ENCODE data around the gene POU2F1. TPM values are rescaled to one million over a fixed set of nuclear protein-coding genes. Genes with fewer than 3 reads are reported as not detected.

Gene POU2F1
- total and polyA plus RNA-seq, 11 donors: 2.4 to 13.4 (median 8.8) TPM

DNA sequence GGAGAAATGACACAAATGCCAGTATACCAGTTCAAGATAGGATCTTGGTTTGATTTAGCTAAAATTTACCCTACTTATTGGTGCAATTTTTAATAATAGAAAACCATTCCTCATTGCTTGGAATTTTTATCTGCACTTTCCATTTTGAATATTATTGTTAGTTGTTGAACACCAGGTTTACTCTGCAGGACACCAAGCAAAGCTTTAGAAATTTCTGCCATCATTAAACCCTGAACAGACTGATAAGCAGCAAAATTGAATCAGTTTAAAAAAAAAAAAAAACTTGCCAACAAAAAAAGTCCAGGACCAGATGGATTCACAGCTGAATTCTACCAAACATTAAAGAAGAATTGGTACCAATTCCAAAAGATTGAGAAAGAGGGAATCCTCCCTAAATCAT, 71.5 kb downstream of the POU2F1 start:
- intact Hi-C loops (cut with DNase I): no loop called here
- H3K27ac ChIP-seq: no peak overlapping the region
- TF ChIP-seq, protein P1, sequence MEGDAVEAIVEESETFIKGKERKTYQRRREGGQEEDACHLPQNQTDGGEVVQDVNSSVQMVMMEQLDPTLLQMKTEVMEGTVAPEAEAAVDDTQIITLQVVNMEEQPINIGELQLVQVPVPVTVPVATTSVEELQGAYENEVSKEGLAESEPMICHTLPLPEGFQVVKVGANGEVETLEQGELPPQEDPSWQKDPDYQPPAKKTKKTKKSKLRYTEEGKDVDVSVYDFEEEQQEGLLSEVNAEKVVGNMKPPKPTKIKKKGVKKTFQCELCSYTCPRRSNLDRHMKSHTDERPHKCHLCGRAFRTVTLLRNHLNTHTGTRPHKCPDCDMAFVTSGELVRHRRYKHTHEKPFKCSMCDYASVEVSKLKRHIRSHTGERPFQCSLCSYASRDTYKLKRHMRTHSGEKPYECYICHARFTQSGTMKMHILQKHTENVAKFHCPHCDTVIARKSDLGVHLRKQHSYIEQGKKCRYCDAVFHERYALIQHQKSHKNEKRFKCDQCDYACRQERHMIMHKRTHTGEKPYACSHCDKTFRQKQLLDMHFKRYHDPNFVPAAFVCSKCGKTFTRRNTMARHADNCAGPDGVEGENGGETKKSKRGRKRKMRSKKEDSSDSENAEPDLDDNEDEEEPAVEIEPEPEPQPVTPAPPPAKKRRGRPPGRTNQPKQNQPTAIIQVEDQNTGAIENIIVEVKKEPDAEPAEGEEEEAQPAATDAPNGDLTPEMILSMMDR (IDR thresholded peaks at IDR 0.05): no peak
- no peak for TF ChIP-seq POLR2A (IDR thresholded peaks at IDR 0.05)
- H3K27me3 ChIP-seq: no peaks in the 10 kb centered on the region
- H3K36me3 ChIP-seq: no peaks in the 10 kb centered on the region
- no peaks in the 10 kb centered on the region for H3K9me3 ChIP-seq
- ATAC-seq (no peak), DNase-seq (no peak)
- H3K4me3 ChIP-seq: no peak overlapping the region
- H3K4me1 ChIP-seq: peaks cover 0 to 29% (median 21%) of the 10 kb centered on the region in 12 donors

DNA sequence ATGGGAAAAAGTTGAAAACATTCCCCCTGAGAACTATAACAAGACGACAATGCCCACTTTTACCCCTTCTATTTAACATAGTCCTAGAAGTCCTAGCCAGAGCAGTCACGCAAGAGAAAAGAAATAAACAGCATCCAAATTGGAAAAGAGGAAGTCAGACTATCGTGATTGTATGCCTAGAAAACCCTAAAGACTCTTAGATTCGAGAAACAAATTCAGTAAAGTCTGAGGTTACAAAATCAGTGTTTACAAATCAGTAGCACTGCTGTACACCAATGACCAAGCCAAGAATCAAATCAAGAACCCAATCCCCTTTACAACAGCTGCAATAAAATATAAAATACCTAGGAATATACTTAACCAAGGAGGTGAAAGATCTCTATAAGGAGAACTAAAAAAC, 72.4 kb downstream of the POU2F1 start:
- ATAC-seq: no peak
- intact Hi-C loops (cut with DNase I): no loop called here
- no peaks in the 10 kb centered on the region for H3K27me3 ChIP-seq
- H3K9me3 ChIP-seq: no peaks in the 10 kb centered on the region
- 90 to 96% (median 92%) methylated on average over 4 of the region's 4 CpGs for WGBS, 4 donors
- H3K36me3 ChIP-seq: no peaks in the 10 kb centered on the region
- no peak overlapping the region for H3K4me3 ChIP-seq
- TF ChIP-seq, protein P1 (IDR thresholded peaks at IDR 0.05): no peak
- H3K27ac ChIP-seq: no peak overlapping the region
- peaks cover 0 to 35% (median 24%) of the 10 kb centered on the region in 12 donors for H3K4me1 ChIP-seq
- no peak for DNase-seq

DNA sequence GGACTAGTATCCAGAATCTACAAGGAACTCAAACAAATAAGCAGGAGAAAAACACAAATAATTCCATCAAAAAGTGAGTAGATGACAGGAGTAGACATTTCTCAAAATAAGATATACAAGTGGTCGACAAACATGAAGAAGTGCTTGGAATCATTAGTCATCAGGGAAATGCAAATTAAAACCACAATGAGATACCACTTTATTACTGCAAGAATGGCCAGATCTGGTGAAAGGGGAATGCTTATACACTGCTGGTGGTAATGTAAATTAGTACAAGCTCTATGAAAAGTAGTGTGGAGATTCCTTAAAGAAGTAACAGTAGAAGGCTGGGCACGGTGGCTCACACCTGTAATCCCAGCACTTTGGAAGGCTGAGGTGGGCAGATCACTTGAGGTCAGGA, 73.8 kb downstream of the POU2F1 start:
- Histone ChIP-seq H3K27ac (no peak overlapping the region), H3K36me3 (no peaks in the 10 kb centered on the region), H3K27me3 (no peaks in the 10 kb centered on the region), H3K4me3 (no peak overlapping the region), H3K4me1 (peaks cover 0 to 41% (median 21%) of the 10 kb centered on the region in 12 donors), H3K9me3 (no peaks in the 10 kb centered on the region)
- TF ChIP-seq POLR2A (IDR thresholded peaks at IDR 0.05): no peak
- TF ChIP-seq, protein P1 (IDR thresholded peaks at IDR 0.05): no peak
- no peak for ATAC-seq
- WGBS, 4 donors: 88 to 97% (median 90%) methylated on average over 2 of the region's 2 CpGs
- DNase-seq: no peak
- intact Hi-C loops (cut with DNase I): no loop called here

DNA sequence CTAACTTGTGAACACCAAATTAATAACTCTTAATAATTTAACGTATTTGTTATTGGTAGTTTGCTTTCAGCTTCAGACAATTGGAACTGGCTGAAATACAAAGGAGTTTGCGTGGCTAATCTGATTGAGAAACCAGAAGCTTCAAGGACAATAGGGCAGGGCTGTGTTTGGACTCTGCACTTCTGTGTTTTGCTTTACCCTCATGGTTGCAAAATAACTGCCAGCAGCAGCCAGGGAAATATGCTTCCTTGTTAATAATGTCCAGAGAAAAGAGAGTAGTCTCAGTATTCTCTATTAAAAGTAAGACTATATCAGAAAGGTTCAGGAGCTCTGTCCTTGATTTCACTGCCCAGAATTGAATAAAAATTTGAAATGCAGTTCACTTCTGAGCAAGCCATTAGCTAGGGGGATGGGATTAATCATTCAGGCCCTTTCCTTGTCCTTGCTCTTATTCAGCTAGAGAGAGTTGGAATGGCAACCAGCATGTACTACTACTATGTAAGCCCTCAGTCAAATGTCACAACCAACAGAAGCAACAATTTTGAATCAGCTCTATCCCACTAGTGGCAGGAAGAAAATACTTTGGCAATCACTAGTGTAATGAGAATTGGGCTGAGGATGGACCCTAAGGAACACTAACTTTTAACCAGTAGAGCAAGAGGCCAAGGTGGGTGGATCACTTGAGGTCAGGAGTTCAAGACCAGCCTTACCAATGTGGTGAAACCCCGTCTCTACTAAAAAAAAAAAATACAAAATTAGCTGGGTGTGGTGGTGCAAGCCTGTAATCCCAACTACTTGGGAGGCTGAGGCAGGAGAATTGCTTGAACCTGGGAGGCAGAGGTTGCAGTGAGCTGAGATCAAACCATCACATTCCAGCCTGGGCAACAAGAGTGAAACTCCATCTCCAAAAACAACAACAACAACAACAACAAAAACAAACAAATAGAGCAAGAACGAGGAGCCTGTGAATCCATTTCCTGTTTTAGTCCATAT, 76.8 kb downstream of the POU2F1 start:
- Histone ChIP-seq H3K4me3 (no peak overlapping the region), H3K27me3 (no peaks in the 10 kb centered on the region), H3K36me3 (no peaks in the 10 kb centered on the region), H3K4me1 (peaks cover 0 to 34% (median 14%) of the 10 kb centered on the region in 12 donors), H3K9me3 (no peaks in the 10 kb centered on the region), H3K27ac (peak overlapping the region in 3 of 12 donors; percentile 18 to 77 (median 31))
- no peak for TF ChIP-seq POLR2A (IDR thresholded peaks at IDR 0.05)
- TF ChIP-seq, protein P1 (IDR thresholded peaks at IDR 0.05): no peak
- no peak for DNase-seq
- ATAC-seq: peak in 3 of 4 donors; percentile 80 to 83 (median 81)
- 43 to 59% (median 50%) methylated on average over 4 of the region's 4 CpGs for WGBS, 4 donors
- intact Hi-C loops (cut with DNase I): no loop called here
